Measurements from ENCODE around the gene ATG9A.

GRCh38 chr2:219169930-219170654, 59.3 kb downstream of the ATG9A start, which contains the start of gene SLC23A3:
- TF ChIP-seq EZH2 (IDR thresholded peaks at IDR 0.05; ENCODE audit: borderline replicate concordance), result no peak
- TF ChIP-seq, protein P1, sequence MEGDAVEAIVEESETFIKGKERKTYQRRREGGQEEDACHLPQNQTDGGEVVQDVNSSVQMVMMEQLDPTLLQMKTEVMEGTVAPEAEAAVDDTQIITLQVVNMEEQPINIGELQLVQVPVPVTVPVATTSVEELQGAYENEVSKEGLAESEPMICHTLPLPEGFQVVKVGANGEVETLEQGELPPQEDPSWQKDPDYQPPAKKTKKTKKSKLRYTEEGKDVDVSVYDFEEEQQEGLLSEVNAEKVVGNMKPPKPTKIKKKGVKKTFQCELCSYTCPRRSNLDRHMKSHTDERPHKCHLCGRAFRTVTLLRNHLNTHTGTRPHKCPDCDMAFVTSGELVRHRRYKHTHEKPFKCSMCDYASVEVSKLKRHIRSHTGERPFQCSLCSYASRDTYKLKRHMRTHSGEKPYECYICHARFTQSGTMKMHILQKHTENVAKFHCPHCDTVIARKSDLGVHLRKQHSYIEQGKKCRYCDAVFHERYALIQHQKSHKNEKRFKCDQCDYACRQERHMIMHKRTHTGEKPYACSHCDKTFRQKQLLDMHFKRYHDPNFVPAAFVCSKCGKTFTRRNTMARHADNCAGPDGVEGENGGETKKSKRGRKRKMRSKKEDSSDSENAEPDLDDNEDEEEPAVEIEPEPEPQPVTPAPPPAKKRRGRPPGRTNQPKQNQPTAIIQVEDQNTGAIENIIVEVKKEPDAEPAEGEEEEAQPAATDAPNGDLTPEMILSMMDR (IDR thresholded peaks at IDR 0.05; ENCODE audit: poor library complexity), result no peak
